LHCN-M2 (cell line): Measurements from ENCODE around the gene NUMBL. TPM values are rescaled to one million over a fixed set of nuclear protein-coding genes. Genes with fewer than 3 reads are reported as not detected.
"Not testable (repeated sequence)": the region's sequence is repeated elsewhere in the genome, so short reads cannot be mapped to it uniquely, and the experiment has no call there.

Experiments used
- DNase-seq: peaks from one replicate; pipeline ENCODE4 v3.0.0-alpha.2; 2012; ENCODE audit warnings: low read depth
- total RNA-seq: library from RNA; depleted of rRNA; stranded (reverse); fragments of >200 nt; gene quantifications from 2 replicates; pipeline ENCODE4 v1.2.3, GENCODE V29; 2014

The NUMBL gene
- total RNA-seq, 1 experiment from 2014 or later: 41.3 TPM

GRCh38 chr19:40667602-40668001 is 22.8 kb downstream of the NUMBL start:
- DNase-seq: no peak

GRCh38 chr19:40666803-40667438 is 23.5 kb downstream of the NUMBL start:
- no peak for DNase-seq

DNA sequence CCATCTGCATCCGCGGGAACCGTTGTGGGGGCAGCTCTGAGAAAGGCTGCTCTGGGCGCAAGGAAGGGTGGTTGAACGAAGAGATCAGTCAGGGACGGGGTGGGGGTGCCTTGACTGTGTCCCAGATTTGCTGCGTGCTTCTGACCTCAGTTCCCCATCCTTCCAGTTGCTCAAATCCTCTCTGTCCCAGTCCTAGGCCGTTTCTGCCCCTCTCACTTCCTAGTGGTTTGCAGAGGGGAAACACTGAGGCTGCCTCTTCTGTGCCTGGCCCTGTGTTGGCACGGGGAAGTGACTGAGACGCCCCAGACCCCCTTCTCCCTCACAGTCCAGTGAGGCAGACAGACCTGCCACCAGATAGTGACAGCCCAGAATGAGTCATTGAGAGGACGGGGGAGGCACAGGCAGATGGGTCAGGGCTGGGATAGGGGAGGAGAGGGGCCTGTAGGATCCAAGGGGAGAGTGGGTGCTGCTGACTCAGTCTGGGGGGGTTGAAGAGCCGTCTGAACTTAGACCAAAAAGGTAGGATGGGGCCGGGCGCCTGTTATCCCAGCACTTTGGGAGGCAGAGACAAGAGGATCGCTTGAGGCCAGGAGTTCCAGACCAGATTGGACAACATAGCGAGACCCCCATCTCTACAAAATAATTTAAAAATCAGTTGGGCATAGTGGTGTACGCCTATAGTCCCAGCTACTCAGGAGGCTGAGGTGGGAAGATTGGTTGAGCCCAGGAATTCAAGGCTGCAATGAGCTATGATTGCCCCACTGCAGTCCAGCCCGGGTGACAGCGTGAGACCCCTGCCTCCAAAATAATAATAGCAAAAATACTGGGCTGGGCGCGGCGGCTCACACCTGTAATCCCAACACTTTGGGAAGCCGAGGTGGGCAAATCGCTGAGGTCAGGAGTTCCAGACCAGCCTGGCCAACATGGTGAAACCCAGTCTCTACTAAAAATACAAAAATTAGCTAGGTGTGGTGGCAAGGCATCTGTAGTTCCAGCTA is 26.5 kb downstream of the NUMBL start:
- no peak for DNase-seq

DNA sequence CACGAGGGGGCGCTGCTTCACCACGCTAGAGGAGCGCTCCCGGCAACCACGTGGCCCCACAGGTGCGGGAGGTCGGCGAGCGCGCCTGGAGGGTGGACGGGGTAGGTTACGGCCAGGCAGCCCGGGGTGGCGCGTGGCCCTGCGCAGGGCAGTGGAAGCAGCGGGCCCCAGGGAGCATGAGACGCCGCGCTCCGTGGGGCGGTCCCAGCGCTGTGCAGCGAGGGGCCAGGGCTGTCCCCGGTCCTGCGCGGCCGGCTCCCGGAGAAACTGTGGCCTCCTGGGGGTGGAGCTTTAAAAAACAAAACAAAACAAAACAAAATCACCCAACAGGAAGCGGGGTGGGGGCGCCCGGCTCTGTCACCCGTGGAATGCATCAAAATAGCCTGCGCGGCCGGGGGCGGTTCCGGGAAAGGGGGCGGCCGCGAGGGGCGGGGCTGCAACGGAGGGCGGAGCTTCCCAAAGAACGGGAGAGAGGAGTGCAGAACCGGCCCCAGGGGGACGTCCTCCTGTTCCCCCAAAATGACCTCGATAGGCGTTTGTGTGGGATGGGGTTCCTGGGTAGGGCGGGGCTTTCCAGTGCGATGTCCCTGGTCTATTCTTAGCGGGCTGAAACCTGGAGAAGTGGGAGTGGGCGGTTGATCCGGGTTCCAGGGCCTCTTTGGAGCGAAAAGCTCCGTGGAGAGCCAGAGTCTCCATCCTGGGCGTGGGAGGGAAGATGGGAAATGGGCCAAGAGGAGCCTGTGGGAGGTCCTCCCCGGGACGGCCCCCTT is 27.3 kb downstream of the NUMBL start:
- peak; percentile 76 for DNase-seq

- DNase-seq: no peak
Observed at GRCh38 chr19:40661616-40662015, 28.8 kb downstream of the NUMBL start.

- no peak for DNase-seq
Observed at GRCh38 chr19:40659566-40659965, 30.9 kb downstream of the NUMBL start.

- DNase-seq: no peak
Observed at GRCh38 chr19:40659116-40659515, 31.3 kb downstream of the NUMBL start.

GRCh38 chr19:40658031-40658430 is 32.4 kb downstream of the NUMBL start:
- no peak for DNase-seq

- not testable (repeated sequence) for DNase-seq
Observed at GRCh38 chr19:40655684-40656083, 34.8 kb downstream of the NUMBL start.

- DNase-seq: not testable (repeated sequence)
Observed at GRCh38 chr19:40652303-40652702, 38.1 kb downstream of the NUMBL start.

- DNase-seq: peak; percentile 72
Observed at GRCh38 chr19:40650749-40651305, 39.6 kb downstream of the NUMBL start.

- DNase-seq: not testable (repeated sequence)
Observed at GRCh38 chr19:40649903-40650675, 40.4 kb downstream of the NUMBL start.

GRCh38 chr19:40646743-40647254 is 43.7 kb downstream of the NUMBL start:
- no peak for DNase-seq

GRCh38 chr19:40642757-40643305 is 47.6 kb downstream of the NUMBL start:
- DNase-seq: no peak

- no peak for DNase-seq
Observed at GRCh38 chr19:40642051-40642706, 48.3 kb downstream of the NUMBL start.

DNA sequence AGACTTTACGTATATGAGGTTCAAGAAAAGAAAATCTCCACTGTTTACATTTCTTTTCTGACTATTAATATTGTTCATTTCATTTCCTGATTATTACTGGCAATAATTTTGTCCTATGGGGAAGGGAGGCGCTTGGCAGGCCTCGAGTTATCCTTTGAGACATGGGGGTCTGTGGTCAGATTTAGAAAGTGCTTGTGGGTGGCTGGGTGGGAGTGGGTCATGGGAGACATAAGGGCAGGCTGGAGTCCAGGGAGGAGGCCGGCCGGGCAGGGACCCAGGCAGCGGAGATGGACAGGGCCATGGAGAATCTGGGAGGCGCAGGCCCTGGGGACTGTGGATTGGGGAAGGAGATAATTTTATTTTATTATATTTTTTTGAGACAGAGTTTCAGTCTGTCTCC is 49.2 kb downstream of the NUMBL start:
- no peak for DNase-seq

- no peak for DNase-seq
Observed at GRCh38 chr19:40640744-40641143, 49.7 kb downstream of the NUMBL start.

- no peak for DNase-seq
Observed at GRCh38 chr19:40639638-40639982, 50.8 kb downstream of the NUMBL start.

DNA sequence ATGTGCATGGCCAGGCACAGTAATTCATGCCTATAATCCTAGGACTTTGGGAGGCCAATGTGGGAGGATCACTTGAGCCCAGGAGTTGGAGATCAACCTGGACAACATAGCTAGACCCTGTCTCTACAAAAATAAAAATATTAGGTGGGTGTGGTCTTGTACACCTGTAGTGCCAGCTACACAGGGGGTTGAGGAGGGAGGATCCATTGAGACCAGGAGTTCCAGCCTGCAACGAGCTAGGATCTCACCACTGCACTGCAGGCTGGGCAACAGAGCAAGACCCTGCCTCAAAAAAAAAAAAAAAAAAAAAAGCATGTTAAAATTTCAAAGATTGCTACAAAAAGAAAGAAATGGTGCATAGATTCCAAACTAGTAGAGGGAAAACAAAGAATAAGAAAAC is 52.1 kb downstream of the NUMBL start:
- DNase-seq: no peak

DNA sequence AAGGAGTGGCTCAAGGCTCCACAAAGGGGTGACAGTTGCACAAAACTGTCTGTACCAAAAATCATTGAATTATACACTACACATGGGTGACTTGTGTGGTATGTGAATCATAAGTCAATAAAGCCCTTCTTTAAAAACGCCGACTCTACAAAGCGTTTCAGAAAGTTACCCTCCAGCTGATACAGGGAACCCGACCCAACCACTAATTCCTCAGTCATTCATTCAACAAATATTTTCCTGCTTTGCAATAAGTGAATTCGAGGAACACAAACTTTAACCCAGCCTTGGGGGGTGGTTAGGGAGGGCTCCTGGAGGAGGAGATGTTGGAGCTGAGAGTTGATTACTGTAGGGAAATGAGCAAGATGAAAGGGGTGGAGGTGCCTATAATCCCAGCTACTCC is 57.2 kb downstream of the NUMBL start:
- peak; percentile 34 for DNase-seq
